Panc1 (cell line): Measurements from ENCODE around the gene SYT1. TPM values are rescaled to one million over a fixed set of nuclear protein-coding genes. Genes with fewer than 3 reads are reported as not detected.
"Not testable (repeated sequence)": the region's sequence is repeated elsewhere in the genome, so short reads cannot be mapped to it uniquely, and the experiment has no call there.

ENCODE experiments used
- ATAC-seq: fragments of 200-7000 bp; cut with Tn5 transposase; 2 replicates; pipeline ENCODE4 v1.9.1; 2020; ENCODE audit warnings: mild to moderate bottlenecking, moderate library complexity
- BruUV-seq: library from RNA; stranded (reverse); fragments of 400-500 nt; replicated peaks from 2 replicates; lab custom pipeline; 2021; lab: Mats Ljungman, UMichigan
- CTCF ChIA-PET: fragments of 300-600 bp; sonication (Branson Sonifier 250); formaldehyde crosslinking; loops from one replicate; lab custom pipeline; 2022; ENCODE audit warnings: antibody characterized with exemption; lab: Charles Lee
- POLR2A ChIA-PET: fragments of 300-600 bp; sonication (Branson Sonifier 250); formaldehyde crosslinking; loops from one replicate; lab custom pipeline; 2022; ENCODE audit warnings: antibody characterized with exemption; lab: Charles Lee
- DNase-seq: peaks from one replicate; pipeline ENCODE4 v3.0.0-alpha.2; 2010; ENCODE audit warnings: low read depth, low spot score
- H3K27ac ChIP-seq: 2 replicates; pipeline ENCODE4 v1.5.1; 2011; ENCODE audit warnings: mild to moderate bottlenecking, low read length, inconsistent platforms
- H3K27me3 ChIP-seq: fragments of 200-500 bp; sonication (Bioruptor generic); 2 replicates; pipeline ENCODE4 v1.6.0; 2014; ENCODE audit warnings: low read length, inconsistent platforms; ENCODE audit not compliant: control insufficient read depth, insufficient read depth
- H3K36me3 ChIP-seq: fragments of 200-500 bp; sonication (Bioruptor generic); 2 replicates; pipeline ENCODE4 v1.5.1; 2014; ENCODE audit warnings: inconsistent platforms, mild to moderate bottlenecking, low read length, moderate library complexity; ENCODE audit not compliant: control insufficient read depth, insufficient read depth
- H3K4me1 ChIP-seq: 2 replicates; pipeline ENCODE4 v1.5.1; 2011; ENCODE audit warnings: inconsistent platforms, mild to moderate bottlenecking, low read length, moderate library complexity; ENCODE audit not compliant: control insufficient read depth, insufficient read depth
- H3K4me3 ChIP-seq, 2 experiments: 2 replicates each; pipeline ENCODE4 v1.5.1; 2011 to 2012; ENCODE audit warnings: low read depth in 2 of 2, low read length in 2 of 2, mild to moderate bottlenecking in 2 of 2, inconsistent platforms in 1 of 2, moderate library complexity in 1 of 2
- H3K9me3 ChIP-seq: fragments of 200-500 bp; sonication (Bioruptor generic); 2 replicates; pipeline ENCODE4 v1.5.1; 2014; ENCODE audit warnings: low read depth, mild to moderate bottlenecking, inconsistent platforms, low read length, moderate library complexity; ENCODE audit not compliant: control insufficient read depth, insufficient read depth
- CTCF ChIP-seq: fragments of 450-650 bp; IDR thresholded peaks from 2 replicates; pipeline ENCODE4 v1.5.1; 2017; ENCODE audit warnings: mild to moderate bottlenecking
- POLR2AphosphoS5 ChIP-seq: IDR thresholded peaks from 2 replicates; pipeline ENCODE4 v1.6.1; 2012; ENCODE audit warnings: mild to moderate bottlenecking, low read depth, low read length, moderate library complexity
- REST ChIP-seq, 2 experiments: IDR thresholded peaks; 2 replicates each; pipeline ENCODE4 v1.6.1; 2011 to 2012; ENCODE audit warnings: low read depth in 2 of 2, control low read depth in 1 of 2, low read length in 1 of 2, mild to moderate bottlenecking in 1 of 2, moderate library complexity in 1 of 2; ENCODE audit not compliant: insufficient read depth in 1 of 2
- SIN3A ChIP-seq: IDR thresholded peaks from 2 replicates; pipeline ENCODE4 v1.6.1; 2012; ENCODE audit warnings: low read depth, mild to moderate bottlenecking, low read length, moderate library complexity, borderline replicate concordance; ENCODE audit not compliant: insufficient read depth
- TCF7L2 ChIP-seq: IDR thresholded peaks from 2 replicates; pipeline ENCODE4 v1.6.1; 2011; ENCODE audit warnings: mild to moderate bottlenecking, low read depth, low read length, inconsistent platforms
- in situ Hi-C: cut with HindIII; loops from 2 replicates; pipeline ENCODE4 v1.10.0; 2016; ENCODE audit warnings: low sequenced_read_pairs, low pct_unique_long_range_greater_than_20kb
- intact Hi-C: fragments of 100-400 bp; cut with micrococcal nuclease; formaldehyde crosslinking; loops from one replicate; pipeline ENCODE4 v1.10.0; 2022; ENCODE audit not compliant: unreplicated experiment
- total RNA-seq: library from RNA; stranded (reverse); gene quantifications from one replicate; pipeline ENCODE4 v1.2.1, GENCODE V29; 2021; ENCODE audit not compliant: unreplicated experiment

SYT1 gene
- total RNA-seq, 1 experiment from 2014 or later, result 3.0 TPM

- no TSS peak for BruUV-seq
- ATAC-seq, result no peak
- CTCF ChIA-PET, result no interaction called here
- intact Hi-C loops (no loop called here), in situ Hi-C loops (no loop called here)
- no peaks in the 10 kb centered on the region for H3K9me3 ChIP-seq
- POLR2A ChIA-PET, result no interaction called here
- TF ChIP-seq SIN3A (no peak), CTCF (no peak), POLR2AphosphoS5 (no peak), REST (IDR thresholded peaks at IDR 0.05; ENCODE audit: insufficient read depth in 1 of 2, low read depth in 2 of 2, low read length in 1 of 2) (no peak), TCF7L2 (no peak)
- no peaks in the 10 kb centered on the region for H3K27me3 ChIP-seq
- H3K4me1 ChIP-seq, result no peaks in the 10 kb centered on the region
- DNase-seq, result no peak
- no peak overlapping the region for H3K4me3 ChIP-seq
- H3K27ac ChIP-seq, result no peak overlapping the region
- no peaks in the 10 kb centered on the region for H3K36me3 ChIP-seq
Observed at GRCh38 chr12:79033788-79034187, 169.2 kb downstream of the SYT1 start.

GRCh38 chr12:79044748-79045147 is 180.2 kb downstream of the SYT1 start:
- H3K36me3 ChIP-seq, POLR2A ChIA-PET, H3K4me3 ChIP-seq, ATAC-seq, BruUV-seq, H3K9me3 ChIP-seq, intact Hi-C loops, in situ Hi-C loops, CTCF ChIA-PET, H3K27me3 ChIP-seq, H3K4me1 ChIP-seq, H3K27ac ChIP-seq, DNase-seq: not testable (repeated sequence)

- H3K27me3 ChIP-seq, H3K4me1 ChIP-seq, DNase-seq, intact Hi-C loops, H3K9me3 ChIP-seq, POLR2A ChIA-PET, CTCF ChIA-PET, H3K36me3 ChIP-seq, H3K4me3 ChIP-seq, H3K27ac ChIP-seq, ATAC-seq, BruUV-seq, in situ Hi-C loops: not testable (repeated sequence)
Observed at GRCh38 chr12:79045149-79045703, 180.7 kb downstream of the SYT1 start.
